Ovary (tissue), 3 donors: ENCODE results near the gene FBXO44.

Experiments used
- EP300 ChIP-seq: sonication (generic); formaldehyde crosslinking; IDR thresholded peaks from one replicate; pipeline ENCODE4 v1.6.1; 2017; ENCODE audit warnings: antibody characterized with exemption
- POLR2A ChIP-seq: fragments of 450-650 bp; IDR thresholded peaks from one replicate; pipeline ENCODE4 v1.6.1; 2017; ENCODE audit warnings: antibody characterized with exemption, mild to moderate bottlenecking, moderate library complexity
- TF ChIP-seq, protein P1 (sequence below), 3 donors: fragments of 450-650 bp in 2 of 3; fragments of 200-600 bp in 1 of 3; IDR thresholded peaks; one replicate each; pipeline versions ENCODE4 v1.5.1 to v1.8.0; 2016 to 2022; ENCODE audit warnings: antibody characterized with exemption in 3 of 3, mild to moderate bottlenecking in 1 of 3
- donor health status: DM: no; HTN: no; CAD: no.

GRCh38 chr1:11647333-11647732, 7.3 kb upstream of the FBXO44 start:
- TF ChIP-seq, protein P1, sequence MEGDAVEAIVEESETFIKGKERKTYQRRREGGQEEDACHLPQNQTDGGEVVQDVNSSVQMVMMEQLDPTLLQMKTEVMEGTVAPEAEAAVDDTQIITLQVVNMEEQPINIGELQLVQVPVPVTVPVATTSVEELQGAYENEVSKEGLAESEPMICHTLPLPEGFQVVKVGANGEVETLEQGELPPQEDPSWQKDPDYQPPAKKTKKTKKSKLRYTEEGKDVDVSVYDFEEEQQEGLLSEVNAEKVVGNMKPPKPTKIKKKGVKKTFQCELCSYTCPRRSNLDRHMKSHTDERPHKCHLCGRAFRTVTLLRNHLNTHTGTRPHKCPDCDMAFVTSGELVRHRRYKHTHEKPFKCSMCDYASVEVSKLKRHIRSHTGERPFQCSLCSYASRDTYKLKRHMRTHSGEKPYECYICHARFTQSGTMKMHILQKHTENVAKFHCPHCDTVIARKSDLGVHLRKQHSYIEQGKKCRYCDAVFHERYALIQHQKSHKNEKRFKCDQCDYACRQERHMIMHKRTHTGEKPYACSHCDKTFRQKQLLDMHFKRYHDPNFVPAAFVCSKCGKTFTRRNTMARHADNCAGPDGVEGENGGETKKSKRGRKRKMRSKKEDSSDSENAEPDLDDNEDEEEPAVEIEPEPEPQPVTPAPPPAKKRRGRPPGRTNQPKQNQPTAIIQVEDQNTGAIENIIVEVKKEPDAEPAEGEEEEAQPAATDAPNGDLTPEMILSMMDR (IDR thresholded peaks at IDR 0.05): no peak
- TF ChIP-seq POLR2A: no peak
- no peak for TF ChIP-seq EP300
